Colonic mucosa (tissue), 4 donors: ENCODE measurements around the gene KRTAP12-1. TPM values are rescaled to one million over a fixed set of nuclear protein-coding genes. Genes with fewer than 3 reads are reported as not detected.
"Not testable (repeated sequence)": the region's sequence is repeated elsewhere in the genome, so short reads cannot be mapped to it uniquely, and the experiment has no call there.

Source experiments
- DNase-seq: peaks from one replicate; pipeline ENCODE4 v3.0.0-alpha.2; 2020
- H3K27ac ChIP-seq: fragments of 200-600 bp; one replicate; pipeline ENCODE4 v1.8.0; 2021
- H3K27me3 ChIP-seq: fragments of 200-600 bp; one replicate; pipeline ENCODE4 v1.8.0; 2021
- H3K36me3 ChIP-seq: fragments of 200-600 bp; one replicate; pipeline ENCODE4 v1.8.0; 2021
- H3K4me1 ChIP-seq: fragments of 200-600 bp; one replicate; pipeline ENCODE4 v1.8.0; 2021; ENCODE audit warnings: mild to moderate bottlenecking
- H3K4me3 ChIP-seq: fragments of 200-600 bp; one replicate; pipeline ENCODE4 v1.8.0; 2021
- H3K9ac ChIP-seq, 2 donors: one replicate each; pipeline ENCODE4 v1.7.0; 2013; ENCODE audit warnings: control low read depth in 2 of 2, low read depth in 2 of 2, low read length in 2 of 2
- H3K9me3 ChIP-seq: fragments of 200-600 bp; one replicate; pipeline ENCODE4 v1.8.0; 2021
- CTCF ChIP-seq: fragments of 200-600 bp; IDR thresholded peaks from one replicate; pipeline ENCODE4 v1.8.0; 2022; ENCODE audit warnings: antibody characterized with exemption, mild to moderate bottlenecking
- intact Hi-C: fragments of 100-400 bp; cut with DNase I; formaldehyde crosslinking; loops from one replicate; pipeline ENCODE4 v1.14.1; 2022
- total RNA-seq, 2 donors: library from RNA; stranded (reverse); fragmentation: NEBNext Ultra II Directional in 1 of 2; extraction: Animal tissue kit (Norgen Biotek cat#: 25700) in 1 of 2; gene quantifications; one replicate each; pipeline ENCODE4 v1.2.1, GENCODE V29; 2021
- donor health status: healthy.
- donor health status: DM: no; HTN: no; CAD: no.
- donor health status: DM: no; HTN: no; CAD: no.

KRTAP12-1 gene
- total RNA-seq, 2 donors from 2014 or later = not detected

- no peak for DNase-seq
- intact Hi-C loops = no loop called here
- H3K27ac ChIP-seq = no peak overlapping the region
- H3K36me3 ChIP-seq = no peaks in the 10 kb centered on the region
- H3K27me3 ChIP-seq = no peaks in the 10 kb centered on the region
- H3K4me3 ChIP-seq = no peak overlapping the region
- no peak overlapping the region for H3K9ac ChIP-seq
- no peaks in the 10 kb centered on the region for H3K4me1 ChIP-seq
- no peak for TF ChIP-seq CTCF
- H3K9me3 ChIP-seq = no peaks in the 10 kb centered on the region
Measured at GRCh38 chr21:44667612-44668011, 14.4 kb downstream of the KRTAP12-1 start.

- no peaks in the 10 kb centered on the region for H3K27me3 ChIP-seq
- H3K9me3 ChIP-seq = no peaks in the 10 kb centered on the region
- intact Hi-C loops = no loop called here
- no peak for TF ChIP-seq CTCF
- H3K4me1 ChIP-seq = no peaks in the 10 kb centered on the region
- no peak for DNase-seq
- no peak within 1 kb of the TSS for H3K4me3 ChIP-seq
- no peaks in the 10 kb centered on the region for H3K36me3 ChIP-seq
- no peak within 1 kb of the TSS for H3K9ac ChIP-seq
- no peak within 1 kb of the TSS for H3K27ac ChIP-seq
Measured at GRCh38 chr21:44666401-44667320, 15.3 kb downstream of the KRTAP12-1 start, which contains the start of gene KRTAP12-2. TSS of gene KRTAP12-2 (minus strand) at chr21:44666927. CDS start at chr21:44666886, 41 bp downstream.

GRCh38 chr21:44664691-44665090 is 17.3 kb downstream of the KRTAP12-1 start:
- Histone ChIP-seq H3K9ac (no peak overlapping the region), H3K27ac (no peak overlapping the region), H3K4me3 (no peak overlapping the region), H3K4me1 (no peaks in the 10 kb centered on the region), H3K36me3 (no peaks in the 10 kb centered on the region), H3K27me3 (no peaks in the 10 kb centered on the region), H3K9me3 (no peaks in the 10 kb centered on the region)
- no peak for TF ChIP-seq CTCF
- intact Hi-C loops = no loop called here
- DNase-seq = no peak

GRCh38 chr21:44661567-44661966 is 20.4 kb downstream of the KRTAP12-1 start:
- H3K4me3 ChIP-seq, H3K9ac ChIP-seq, H3K36me3 ChIP-seq, H3K27ac ChIP-seq, H3K9me3 ChIP-seq, intact Hi-C loops, H3K4me1 ChIP-seq, H3K27me3 ChIP-seq, DNase-seq: not testable (repeated sequence)

- no peak for TF ChIP-seq CTCF
- Histone ChIP-seq H3K27ac (no peak overlapping the region), H3K9ac (no peak overlapping the region), H3K4me1 (no peaks in the 10 kb centered on the region), H3K4me3 (no peak overlapping the region), H3K27me3 (no peaks in the 10 kb centered on the region), H3K36me3 (no peaks in the 10 kb centered on the region), H3K9me3 (no peaks in the 10 kb centered on the region)
- DNase-seq = no peak
- intact Hi-C loops = no loop called here
Measured at GRCh38 chr21:44658913-44659595, 22.9 kb downstream of the KRTAP12-1 start.

- intact Hi-C loops = no loop called here
- Histone ChIP-seq H3K4me1 (no peaks in the 10 kb centered on the region), H3K4me3 (no peak overlapping the region), H3K36me3 (no peaks in the 10 kb centered on the region), H3K27ac (no peak overlapping the region), H3K9ac (no peak overlapping the region), H3K27me3 (no peaks in the 10 kb centered on the region), H3K9me3 (no peaks in the 10 kb centered on the region)
- no peak for DNase-seq
- no peak for TF ChIP-seq CTCF
Measured at GRCh38 chr21:44658541-44658910, 23.4 kb downstream of the KRTAP12-1 start.
